Erythroblast (primary cell): ENCODE results near the gene ABI1.

Experiments used
- GATA1 ChIP-seq: IDR thresholded peaks from 2 replicates; pipeline ENCODE4 v1.6.1; 2011; ENCODE audit warnings: low read depth, mild to moderate bottlenecking, control low read depth, low read length, moderate library complexity
- POLR2A ChIP-seq: IDR thresholded peaks from 2 replicates; pipeline ENCODE4 v1.6.1; 2011; ENCODE audit warnings: mild to moderate bottlenecking, low read length

DNA sequence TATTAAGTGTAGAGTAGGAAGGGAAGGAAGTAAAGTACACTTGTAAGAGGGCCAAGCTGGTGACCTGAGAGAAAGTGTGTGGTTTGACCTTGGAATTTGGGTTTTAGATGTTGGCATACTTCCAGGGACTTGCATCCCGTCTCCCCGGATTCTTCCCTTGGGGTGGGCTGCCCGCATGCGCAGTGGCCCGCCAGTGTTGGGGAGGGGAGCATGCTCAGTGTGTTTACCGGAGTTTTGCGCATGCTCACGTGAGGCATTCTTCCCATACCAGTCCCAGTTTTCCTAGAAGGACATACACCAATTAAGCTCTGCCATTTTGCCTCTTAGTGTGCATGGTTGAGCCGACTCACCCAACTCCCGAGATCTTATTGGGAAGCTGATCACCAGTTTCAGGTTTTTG is 153.8 kb downstream of the ABI1 start:
- no peak for TF ChIP-seq POLR2A
- TF ChIP-seq GATA1: no peak
